Keratinocyte (primary cell): ENCODE results near the gene ANKRD24. TPM values are rescaled to one million over a fixed set of nuclear protein-coding genes. Genes with fewer than 3 reads are reported as not detected.
"Not testable (repeated sequence)": the region's sequence is repeated elsewhere in the genome, so short reads cannot be mapped to it uniquely, and the experiment has no call there.

Source experiments
- DNase-seq: peaks from one replicate; pipeline ENCODE4 v3.0.0-alpha.2; 2011; ENCODE audit warnings: low read depth, missing footprints, low spot score
- FAIRE-seq: peaks from 2 replicates; lab custom pipeline; 2011; peaks lifted over from hg19 to GRCh38; lab: Jason Lieb, UNC
- H2AFZ ChIP-seq: 2 replicates; pipeline ENCODE4 v1.6.0; 2012; ENCODE audit warnings: low read length, control low read depth, inconsistent platforms; ENCODE audit not compliant: control insufficient read depth
- H3K27ac ChIP-seq: 2 replicates; pipeline ENCODE4 v1.5.1; 2011; ENCODE audit warnings: low read length; ENCODE audit not compliant: control insufficient read depth, insufficient read depth
- H3K27me3 ChIP-seq: 3 replicates; pipeline ENCODE4 v1.6.0; 2011; ENCODE audit warnings: low read length; ENCODE audit not compliant: control insufficient read depth, insufficient read depth; ENCODE audit errors: extremely low read depth
- H3K36me3 ChIP-seq, 2 experiments: 2 replicates in 1 of 2; 3 replicates in 1 of 2; pipeline ENCODE4 v1.5.1; 2011; ENCODE audit warnings: low read length in 2 of 2, mild to moderate bottlenecking in 1 of 2; ENCODE audit not compliant: control insufficient read depth in 2 of 2, insufficient read depth in 2 of 2; ENCODE audit errors: extremely low read depth in 1 of 2
- H3K4me1 ChIP-seq: 3 replicates; pipeline ENCODE4 v1.5.1; 2011; ENCODE audit warnings: low read length; ENCODE audit not compliant: control insufficient read depth, insufficient read depth; ENCODE audit errors: extremely low read depth
- H3K4me2 ChIP-seq: 3 replicates; pipeline ENCODE4 v1.6.0; 2011; ENCODE audit warnings: low read depth, low read length; ENCODE audit not compliant: control insufficient read depth, insufficient read depth; ENCODE audit errors: extremely low read depth
- H3K4me3 ChIP-seq, 3 experiments: fragments of 200-600 bp in 1 of 3; sonication (generic) in 1 of 3; 2 replicates in 2 of 3; 3 replicates in 1 of 3; pipeline ENCODE4 v1.5.1; 2011 to 2016; ENCODE audit warnings: low read length in 3 of 3, mild to moderate bottlenecking in 3 of 3, control low read depth in 2 of 3, inconsistent platforms in 1 of 3, low read depth in 1 of 3, mixed read lengths in 1 of 3, mixed run types in 1 of 3, moderate library complexity in 1 of 3; ENCODE audit not compliant: control insufficient read depth in 2 of 3, insufficient read depth in 2 of 3; ENCODE audit errors: extremely low read depth in 1 of 3
- H3K79me2 ChIP-seq: 2 replicates; pipeline ENCODE4 v1.6.0; 2012; ENCODE audit warnings: low read length; ENCODE audit not compliant: control insufficient read depth, insufficient read depth
- H3K9ac ChIP-seq: 3 replicates; pipeline ENCODE4 v1.6.0; 2011; ENCODE audit warnings: low read length; ENCODE audit not compliant: control insufficient read depth, insufficient read depth; ENCODE audit errors: extremely low read depth
- H3K9me1 ChIP-seq: 3 replicates; pipeline ENCODE4 v1.6.0; 2011; ENCODE audit warnings: low read length; ENCODE audit not compliant: control insufficient read depth, insufficient read depth; ENCODE audit errors: extremely low read depth
- H3K9me3 ChIP-seq: 2 replicates; pipeline ENCODE4 v1.5.1; 2012; ENCODE audit warnings: low read depth, low read length; ENCODE audit not compliant: control insufficient read depth
- H4K20me1 ChIP-seq: 3 replicates; pipeline ENCODE4 v1.6.0; 2011; ENCODE audit warnings: low read length; ENCODE audit not compliant: control insufficient read depth, insufficient read depth; ENCODE audit errors: extremely low read depth
- CTCF ChIP-seq, 3 experiments: IDR thresholded peaks in 1 of 3; conservative IDR thresholded peaks in 1 of 3; optimal IDR thresholded peaks in 1 of 3; 2 replicates in 2 of 3; 3 replicates in 1 of 3; pipeline versions ENCODE3 to v1.5.1; 2011; ENCODE audit warnings: low read length in 3 of 3, mild to moderate bottlenecking in 3 of 3, moderate library complexity in 2 of 3, control low read depth in 1 of 3, inconsistent platforms in 1 of 3; ENCODE audit not compliant: insufficient read depth in 2 of 3; ENCODE audit errors: extremely low read depth in 1 of 3
- EZH2 ChIP-seq: IDR thresholded peaks from one replicate; pipeline ENCODE4 v1.6.1; 2012; ENCODE audit warnings: inconsistent platforms, mild to moderate bottlenecking, low read length, moderate library complexity
- dilution Hi-C: fragments of 300-500 bp; cut with MboI; formaldehyde crosslinking; loops from one replicate; pipeline ENCODE4 v1.7.0; 2020; ENCODE audit warnings: low sequenced_read_pairs; ENCODE audit not compliant: extremely low pct_ligation_motif_present
- polyA plus RNA-seq, 5 experiments: library from polyadenylated mRNA; depleted of rRNA in 3 of 5; stranded (reverse) in 3 of 5; stranded (forward) in 1 of 5; unstranded in 1 of 5; fragments of >200 nt; gene quantifications; 1 replicate in 1 of 5; 2 replicates in 3 of 5; 3 replicates in 1 of 5; pipeline versions ENCODE4 v1.2.1 to v1.2.3, GENCODE V29; 2011 to 2012; ENCODE audit warnings: missing spikeins in 2 of 5, low read depth in 1 of 5, low replicate concordance in 1 of 5

The ANKRD24 gene
- polyA plus RNA-seq, 1 donor (not counting 4 experiments of a cell fraction or from before 2014, with no cell fraction given), result 0.07 TPM

GRCh38 chr19:4187313-4188122, 5.0 kb downstream of the ANKRD24 start:
- no peaks in the 10 kb centered on the region for H3K9me3 ChIP-seq
- H3K9ac ChIP-seq, result no peak overlapping the region
- no peaks in the 10 kb centered on the region for H3K27me3 ChIP-seq
- peaks cover 4% of the 10 kb centered on the region for H3K4me1 ChIP-seq
- dilution Hi-C loops, result no loop called here
- H4K20me1 ChIP-seq, result no peaks in the 10 kb centered on the region
- H2AFZ ChIP-seq, result no peak overlapping the region
- H3K9me1 ChIP-seq, result no peaks in the 10 kb centered on the region
- no peaks in the 10 kb centered on the region for H3K79me2 ChIP-seq
- no peak for TF ChIP-seq EZH2
- TF ChIP-seq CTCF (optimal IDR thresholded peaks at IDR 0.05 in 1 of 3, IDR thresholded peaks at IDR 0.05 in 1 of 3, conservative IDR thresholded peaks at IDR 0.05 in 1 of 3; ENCODE audit: extremely low read depth in 1 of 3, insufficient read depth in 2 of 3, low read length in 3 of 3), result no peak
- no peak overlapping the region for H3K4me3 ChIP-seq
- no peak overlapping the region for H3K4me2 ChIP-seq
- FAIRE-seq (no peak), DNase-seq (no peak)
- H3K27ac ChIP-seq, result no peak overlapping the region
- no peaks in the 10 kb centered on the region for H3K36me3 ChIP-seq

DNA sequence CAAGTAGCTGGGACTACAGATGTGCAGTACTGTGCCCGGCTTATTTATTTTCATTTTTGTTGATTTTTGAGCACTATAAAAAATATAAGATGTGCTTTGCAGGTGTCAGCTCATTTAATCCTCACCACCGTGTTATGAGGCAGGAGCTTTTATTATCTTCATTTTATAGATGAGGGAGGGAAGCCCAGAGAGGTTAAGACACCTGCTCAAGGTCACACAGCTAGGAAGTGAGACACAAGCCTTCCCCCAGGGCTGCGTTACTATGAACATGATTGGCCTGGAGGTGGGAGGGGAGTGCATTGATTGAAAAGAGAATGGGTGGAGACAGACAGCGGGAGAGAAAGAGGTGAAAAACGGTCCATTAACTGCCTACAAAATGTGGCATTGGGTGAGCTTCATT, 7.2 kb downstream of the ANKRD24 start:
- Histone ChIP-seq H3K79me2 (no peaks in the 10 kb centered on the region), H3K27ac (no peak overlapping the region), H3K27me3 (peaks cover 7% of the 10 kb centered on the region), H3K9ac (no peak overlapping the region), H3K9me3 (no peaks in the 10 kb centered on the region), H3K4me1 (no peaks in the 10 kb centered on the region), H3K9me1 (no peaks in the 10 kb centered on the region), H3K36me3 (no peaks in the 10 kb centered on the region), H4K20me1 (no peaks in the 10 kb centered on the region), H3K4me2 (no peak overlapping the region), H2AFZ (no peak overlapping the region), H3K4me3 (no peak overlapping the region)
- TF ChIP-seq CTCF (optimal IDR thresholded peaks at IDR 0.05 in 1 of 3, IDR thresholded peaks at IDR 0.05 in 1 of 3, conservative IDR thresholded peaks at IDR 0.05 in 1 of 3; ENCODE audit: extremely low read depth in 1 of 3, insufficient read depth in 2 of 3, low read length in 3 of 3), result no peak
- TF ChIP-seq EZH2, result no peak
- no peak for FAIRE-seq
- no peak for DNase-seq
- dilution Hi-C loops, result no loop called here

GRCh38 chr19:4192537-4192936, 10.0 kb downstream of the ANKRD24 start:
- H3K9me1 ChIP-seq, H3K9me3 ChIP-seq, DNase-seq, H4K20me1 ChIP-seq, H3K27ac ChIP-seq, FAIRE-seq, H3K4me2 ChIP-seq, H3K4me1 ChIP-seq, H3K4me3 ChIP-seq, H3K79me2 ChIP-seq, H2AFZ ChIP-seq, dilution Hi-C loops, H3K36me3 ChIP-seq, H3K9ac ChIP-seq: not testable (repeated sequence)
- H3K27me3 ChIP-seq, result peaks cover 10% of the 10 kb centered on the region
